Lung (tissue), 12 donors: ENCODE measurements around the gene SP1. TPM values are rescaled to one million over a fixed set of nuclear protein-coding genes. Genes with fewer than 3 reads are reported as not detected.
"Not testable (repeated sequence)": the region's sequence is repeated elsewhere in the genome, so short reads cannot be mapped to it uniquely, and the experiment has no call there.

Experiments used
- ATAC-seq: fragments of 200-7000 bp; cut with Tn5 transposase; one replicate; pipeline ENCODE4 v1.9.1; 2020; ENCODE audit warnings: moderate number of reproducible peaks; ENCODE audit not compliant: insufficient read depth, low FRiP score
- DNase-seq, 3 donors: peaks; one replicate each; pipeline ENCODE4 v3.0.0-alpha.2; 2013 to 2017
- H3K27ac ChIP-seq, 2 donors: one replicate each; pipeline ENCODE4 v1.5.1; 2013; ENCODE audit warnings: mild to moderate bottlenecking in 2 of 2, moderate library complexity in 2 of 2, control low read depth in 1 of 2, inconsistent platforms in 1 of 2, low read depth in 1 of 2, low read length in 1 of 2
- H3K27me3 ChIP-seq, 3 donors: one replicate each; pipeline ENCODE4 v1.5.1; 2013; ENCODE audit warnings: low read length in 2 of 3; ENCODE audit not compliant: control insufficient read depth in 3 of 3, insufficient read depth in 3 of 3
- H3K36me3 ChIP-seq, 4 donors: one replicate each; pipeline ENCODE4 v1.5.1; 2013; ENCODE audit warnings: low read length in 4 of 4, mild to moderate bottlenecking in 1 of 4, moderate library complexity in 1 of 4; ENCODE audit not compliant: control insufficient read depth in 4 of 4, insufficient read depth in 4 of 4
- H3K4me1 ChIP-seq, 5 donors: one replicate each; pipeline ENCODE4 v1.5.1; 2013; ENCODE audit warnings: low read length in 5 of 5, mild to moderate bottlenecking in 2 of 5, moderate library complexity in 1 of 5; ENCODE audit not compliant: control insufficient read depth in 5 of 5, insufficient read depth in 5 of 5
- H3K4me3 ChIP-seq: one replicate; pipeline ENCODE4 v1.5.1; 2013; ENCODE audit warnings: mild to moderate bottlenecking, control low read depth, moderate library complexity
- H3K9ac ChIP-seq, 2 donors: one replicate each; pipeline ENCODE4 v1.5.1; 2013; ENCODE audit warnings: low read length in 2 of 2, control low read depth in 1 of 2; ENCODE audit not compliant: insufficient read depth in 1 of 2
- H3K9me3 ChIP-seq, 4 donors: one replicate each; pipeline ENCODE4 v1.5.1; 2013; ENCODE audit warnings: low read length in 3 of 4, mild to moderate bottlenecking in 1 of 4, moderate library complexity in 1 of 4; ENCODE audit not compliant: control insufficient read depth in 4 of 4, insufficient read depth in 3 of 4
- CTCF ChIP-seq: IDR thresholded peaks from 2 replicates; pipeline ENCODE4 v1.5.1; 2012; ENCODE audit warnings: mild to moderate bottlenecking; ENCODE audit errors: control extremely low read depth, extremely low read depth
- WGBS, 2 donors: extraction: QIAGEN DNeasy Blood & Tissue Kit; methylation state at CpG; one replicate each; pipeline ENCODE4 v1.1.7; 2013; 5-methylcytosine and 5-hydroxymethylcytosine counted together
- polyA plus RNA-seq, 2 donors: library from polyadenylated mRNA; stranded (reverse); fragments of 200-250 nt; gene quantifications; one replicate each; pipeline ENCODE4 v1.2.1, GENCODE V29; 2013
- total RNA-seq, 2 donors: library from RNA; depleted of rRNA in 1 of 2; stranded (reverse); fragments of >200 nt in 1 of 2; gene quantifications; one replicate each; pipeline ENCODE4 v1.2.1, GENCODE V29; 2014 to 2021
- donor health status: control.
- donor health status: control.
- donor health status: Bipolar disorder and iron deficiency.
- donor health status: healthy.
- donor health status: DM: yes; HTN: yes; CAD: no.

SP1 gene
- total and polyA plus RNA-seq, 4 donors: 16.2 to 72.2 (median 47.5) TPM

DNA sequence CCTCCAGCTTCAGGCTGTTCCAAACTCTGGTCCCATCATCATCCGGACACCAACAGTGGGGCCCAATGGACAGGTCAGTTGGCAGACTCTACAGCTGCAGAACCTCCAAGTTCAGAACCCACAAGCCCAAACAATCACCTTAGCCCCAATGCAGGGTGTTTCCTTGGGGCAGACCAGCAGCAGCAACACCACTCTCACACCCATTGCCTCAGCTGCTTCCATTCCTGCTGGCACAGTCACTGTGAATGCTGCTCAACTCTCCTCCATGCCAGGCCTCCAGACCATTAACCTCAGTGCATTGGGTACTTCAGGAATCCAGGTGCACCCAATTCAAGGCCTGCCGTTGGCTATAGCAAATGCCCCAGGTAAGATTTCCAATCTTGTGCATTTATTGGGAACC lies 3.3 kb downstream of the SP1 start:
- Histone ChIP-seq H3K9ac (peak overlapping the region in 1 of 2 donors; percentile 42), H3K9me3 (no peaks in the 10 kb centered on the region), H3K36me3 (peaks cover 8 to 31% (median 24%) of the 10 kb centered on the region in 4 donors), H3K4me1 (peaks cover 10 to 43% (median 32%) of the 10 kb centered on the region in 5 donors), H3K4me3 (peak overlapping the region; percentile 6), H3K27me3 (no peaks in the 10 kb centered on the region), H3K27ac (no peak overlapping the region)
- no peak for TF ChIP-seq CTCF
- DNase-seq (no peak), ATAC-seq (no peak)
- 68 to 92% methylated on average over 2 of the region's 2 CpGs for WGBS, 2 donors

DNA sequence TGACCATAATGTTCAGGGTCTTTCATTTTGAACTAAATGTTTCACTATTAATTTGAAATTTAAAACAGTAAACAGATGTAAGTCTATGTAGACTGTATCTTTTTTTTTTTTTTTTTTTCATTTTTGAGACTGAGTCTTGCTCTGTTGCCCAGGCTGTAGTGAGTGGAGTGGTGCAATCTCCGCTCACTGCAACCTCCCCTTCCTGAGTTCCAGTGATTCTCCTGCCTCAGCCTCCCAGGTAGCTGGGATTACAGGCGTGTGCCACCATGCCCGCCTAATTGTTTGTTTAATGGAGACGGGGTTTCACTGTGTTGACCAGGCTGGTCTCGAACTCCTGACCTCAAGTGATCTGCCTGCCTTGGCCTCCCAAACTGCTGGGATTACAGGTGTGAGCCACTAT lies 6.4 kb downstream of the SP1 start:
- not testable (repeated sequence) for H3K9ac ChIP-seq, H3K27ac ChIP-seq, H3K27me3 ChIP-seq, DNase-seq, ATAC-seq, H3K4me3 ChIP-seq, H3K9me3 ChIP-seq
- Histone ChIP-seq H3K4me1 (peaks cover 12 to 38% (median 27%) of the 10 kb centered on the region in 5 donors), H3K36me3 (peaks cover 12 to 29% (median 27%) of the 10 kb centered on the region in 4 donors)
- 87 to 90% methylated on average over 5 of the region's 5 CpGs for WGBS, 2 donors

GRCh38 chr12:53388932-53389331 lies 9.0 kb downstream of the SP1 start:
- H3K9me3 ChIP-seq: no peaks in the 10 kb centered on the region
- DNase-seq: no peak
- H3K4me3 ChIP-seq: no peak overlapping the region
- ATAC-seq: no peak
- no peak overlapping the region for H3K9ac ChIP-seq
- TF ChIP-seq CTCF: no peak
- peak overlapping the region in 1 of 2 donors; percentile 53 for H3K27ac ChIP-seq
- no peaks in the 10 kb centered on the region for H3K27me3 ChIP-seq
- peaks cover 5 to 22% (median 10%) of the 10 kb centered on the region in 5 donors for H3K4me1 ChIP-seq
- peaks cover 3 to 13% (median 7%) of the 10 kb centered on the region in 4 donors for H3K36me3 ChIP-seq
- 96 to 97% methylated on average over 4 of the region's 4 CpGs for WGBS, 2 donors

DNA sequence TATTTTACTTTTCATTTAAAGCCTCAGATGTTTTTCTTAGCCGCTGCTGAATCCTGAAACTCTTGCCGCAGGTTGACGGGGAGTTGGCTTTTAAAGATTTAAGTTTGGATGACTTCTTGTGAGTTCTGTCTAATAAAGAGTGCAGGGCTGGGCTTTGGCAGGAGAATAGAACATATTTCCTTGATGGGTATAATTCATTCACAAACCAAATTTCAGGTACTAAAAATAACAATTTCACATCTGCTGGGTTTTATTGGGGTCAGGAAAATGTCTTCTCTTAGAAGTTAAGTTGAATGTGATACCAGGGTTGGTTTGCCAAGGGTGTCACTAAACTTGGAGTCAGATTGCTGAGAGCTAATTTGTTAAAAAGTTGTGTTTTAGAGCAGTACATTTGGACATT lies 9.7 kb downstream of the SP1 start:
- H3K9ac ChIP-seq: no peak overlapping the region
- H3K36me3 ChIP-seq: peaks cover 3 to 11% (median 7%) of the 10 kb centered on the region in 4 donors
- no peak for TF ChIP-seq CTCF
- DNase-seq (no peak), ATAC-seq (no peak)
- H3K27me3 ChIP-seq: no peaks in the 10 kb centered on the region
- H3K27ac ChIP-seq: no peak overlapping the region
- H3K4me3 ChIP-seq: no peak overlapping the region
- H3K9me3 ChIP-seq: no peaks in the 10 kb centered on the region
- 88 to 91% methylated on average over 3 of the region's 3 CpGs for WGBS, 2 donors
- H3K4me1 ChIP-seq: peaks cover 3 to 22% (median 10%) of the 10 kb centered on the region in 5 donors
